H9 (cell line): Measurements from ENCODE around the gene STON2. TPM values are rescaled to one million over a fixed set of nuclear protein-coding genes. Genes with fewer than 3 reads are reported as not detected.

Source experiments
- DNase-seq: peaks from one replicate; pipeline ENCODE4 v3.0.0-alpha.2; 2017
- H2AFZ ChIP-seq: one replicate; pipeline ENCODE4 v1.6.1; 2013; ENCODE audit warnings: mild to moderate bottlenecking, low read length, control low read depth, moderate library complexity
- H2AK5ac ChIP-seq: 2 replicates; pipeline ENCODE4 v1.6.1; 2013; ENCODE audit warnings: low read length, control low read depth, mixed read lengths; ENCODE audit not compliant: insufficient read length
- H2BK120ac ChIP-seq: one replicate; pipeline ENCODE4 v1.6.1; 2013; ENCODE audit warnings: low read depth, mild to moderate bottlenecking, low read length, control low read depth, inconsistent platforms; ENCODE audit not compliant: poor library complexity, severe bottlenecking
- H2BK12ac ChIP-seq: 2 replicates; pipeline ENCODE4 v1.6.1; 2013; ENCODE audit warnings: low read length, control low read depth, mixed read lengths, low read depth; ENCODE audit not compliant: insufficient read length
- H2BK15ac ChIP-seq: 2 replicates; pipeline ENCODE4 v1.6.1; 2013; ENCODE audit warnings: low read depth, low read length, control low read depth
- H2BK20ac ChIP-seq: one replicate; pipeline ENCODE4 v1.6.1; 2013; ENCODE audit warnings: low read depth, mild to moderate bottlenecking, low read length, control low read depth, inconsistent platforms; ENCODE audit not compliant: poor library complexity, severe bottlenecking
- H2BK5ac ChIP-seq: 2 replicates; pipeline ENCODE4 v1.6.1; 2013; ENCODE audit warnings: low read length, control low read depth, mixed read lengths; ENCODE audit not compliant: insufficient read length
- H3K14ac ChIP-seq: 2 replicates; pipeline ENCODE4 v1.6.1; 2013; ENCODE audit warnings: low read length, control low read depth; ENCODE audit not compliant: insufficient read depth
- H3K18ac ChIP-seq: 2 replicates; pipeline ENCODE4 v1.6.1; 2013; ENCODE audit warnings: low read depth, mild to moderate bottlenecking, mixed read lengths, low read length, control low read depth; ENCODE audit not compliant: insufficient read length
- H3K23ac ChIP-seq: 2 replicates; pipeline ENCODE4 v1.6.1; 2013; ENCODE audit warnings: low read length, control low read depth, mixed read lengths, low read depth; ENCODE audit not compliant: insufficient read length
- H3K23me2 ChIP-seq: 2 replicates; pipeline ENCODE4 v1.6.1; 2013; ENCODE audit warnings: low read depth, mild to moderate bottlenecking, mixed read lengths, low read length, control low read depth; ENCODE audit not compliant: insufficient read length, poor library complexity, severe bottlenecking
- H3K27ac ChIP-seq: 2 replicates; pipeline ENCODE4 v1.5.1; 2013; ENCODE audit warnings: low read length, control low read depth, mixed read lengths, low read depth; ENCODE audit not compliant: insufficient read length
- H3K27me3 ChIP-seq: 2 replicates; pipeline ENCODE4 v1.6.1; 2013; ENCODE audit warnings: low read length, control low read depth, inconsistent platforms; ENCODE audit not compliant: insufficient read depth
- H3K4ac ChIP-seq: 2 replicates; pipeline ENCODE4 v1.6.1; 2013; ENCODE audit warnings: low read depth, mild to moderate bottlenecking, control low read depth, inconsistent platforms, low read length, moderate library complexity
- H3K4me1 ChIP-seq: 2 replicates; pipeline ENCODE4 v1.6.1; 2013; ENCODE audit warnings: low read length, control low read depth, inconsistent platforms; ENCODE audit not compliant: insufficient read depth
- H3K4me2 ChIP-seq: 2 replicates; pipeline ENCODE4 v1.6.1; 2013; ENCODE audit warnings: low read length, control low read depth, mixed read lengths; ENCODE audit not compliant: insufficient read length, insufficient read depth
- H3K56ac ChIP-seq: 2 replicates; pipeline ENCODE4 v1.6.1; 2013; ENCODE audit warnings: low read depth, mild to moderate bottlenecking, mixed read lengths, low read length, control low read depth; ENCODE audit not compliant: insufficient read length
- H3K79me1 ChIP-seq: 2 replicates; pipeline ENCODE4 v1.6.1; 2013; ENCODE audit warnings: low read depth, mild to moderate bottlenecking, moderate library complexity, low read length, control low read depth, inconsistent platforms; ENCODE audit not compliant: insufficient read depth, poor library complexity, severe bottlenecking
- H3K79me2 ChIP-seq: 2 replicates; pipeline ENCODE4 v1.6.1; 2013; ENCODE audit warnings: low read length, control low read depth, inconsistent platforms; ENCODE audit not compliant: insufficient read depth
- H3K9ac ChIP-seq: 2 replicates; pipeline ENCODE4 v1.6.1; 2013; ENCODE audit warnings: low read length, control low read depth, mixed read lengths; ENCODE audit not compliant: insufficient read length; ENCODE audit errors: extremely low read depth
- H3K9me3 ChIP-seq: one replicate; pipeline ENCODE4 v1.6.1; 2013; ENCODE audit warnings: low read depth, low read length, inconsistent platforms; ENCODE audit not compliant: control insufficient read depth
- H3T11ph ChIP-seq: one replicate; pipeline ENCODE4 v1.6.1; 2013; ENCODE audit warnings: mild to moderate bottlenecking, low read length, control low read depth, inconsistent platforms
- H4K20me1 ChIP-seq: one replicate; pipeline ENCODE4 v1.6.1; 2013; ENCODE audit not compliant: control insufficient read depth, insufficient read length, insufficient read depth
- H4K5ac ChIP-seq: 2 replicates; pipeline ENCODE4 v1.6.1; 2013; ENCODE audit warnings: low read depth, mild to moderate bottlenecking, mixed read lengths, low read length, control low read depth; ENCODE audit not compliant: insufficient read length
- H4K8ac ChIP-seq: replicated peaks from 2 replicates; pipeline ENCODE4 v1.6.1; 2013; ENCODE audit warnings: low read length, control low read depth, mixed read lengths, low read depth; ENCODE audit not compliant: insufficient read length
- H4K91ac ChIP-seq: 2 replicates; pipeline ENCODE4 v1.6.1; 2013; ENCODE audit warnings: low read depth, mild to moderate bottlenecking, moderate library complexity, mixed read lengths, low read length, control low read depth; ENCODE audit not compliant: insufficient read length
- H3K27ac Mint-ChIP-seq, 3 experiments: 2 replicates in 2 of 3; 3 replicates in 1 of 3; pipeline ENCODE4 v1.8.0; 2020 to 2021; ENCODE audit warnings: mixed read lengths in 3 of 3, mild to moderate bottlenecking in 1 of 3, moderate library complexity in 1 of 3
- H3K27me3 Mint-ChIP-seq: 2 replicates; pipeline ENCODE4 v1.8.0; 2021; ENCODE audit warnings: low read depth, mild to moderate bottlenecking, moderate library complexity, mixed read lengths
- H3K36me3 Mint-ChIP-seq, 3 experiments: 2 replicates in 2 of 3; 3 replicates in 1 of 3; pipeline ENCODE4 v1.8.0; 2020 to 2021; ENCODE audit warnings: low read depth in 3 of 3, mixed read lengths in 3 of 3; ENCODE audit not compliant: insufficient read depth in 1 of 3
- H3K4me1 Mint-ChIP-seq, 2 experiments: 2 replicates each; pipeline ENCODE4 v1.8.0; 2020; ENCODE audit warnings: mixed read lengths in 2 of 2
- H3K4me3 Mint-ChIP-seq, 2 experiments: 2 replicates in 1 of 2; 3 replicates in 1 of 2; pipeline ENCODE4 v1.8.0; 2020 to 2021; ENCODE audit warnings: mild to moderate bottlenecking in 2 of 2, mixed read lengths in 2 of 2, moderate library complexity in 1 of 2
- H3K9me3 Mint-ChIP-seq, 2 experiments: 2 replicates in 1 of 2; 3 replicates in 1 of 2; pipeline ENCODE4 v1.8.0; 2020; ENCODE audit warnings: mild to moderate bottlenecking in 2 of 2, mixed read lengths in 2 of 2, moderate library complexity in 1 of 2
- CTCF ChIP-seq: fragments of 200-600 bp; sonication (generic); conservative IDR thresholded peaks from 3 replicates; pipeline ENCODE4 v1.8.0; 2021; ENCODE audit warnings: antibody characterized with exemption, mild to moderate bottlenecking
- WGBS: extraction: QIAGEN DNeasy Blood & Tissue Kit; methylation state at CpG from one replicate; pipeline ENCODE4 v1.1.7; 2013; ENCODE audit warnings: missing lambda C conversion rate, low lambda C conversion rate, mixed read lengths; ENCODE audit not compliant: insufficient read length; ENCODE audit errors: extremely low coverage; 5-methylcytosine and 5-hydroxymethylcytosine counted together
- total RNA-seq: library from RNA; stranded (reverse); gene quantifications from 2 replicates; pipeline ENCODE4 v1.2.1, GENCODE V29; 2021

STON2 gene
- total RNA-seq, 1 experiment from 2014 or later = 62.9 TPM

DNA sequence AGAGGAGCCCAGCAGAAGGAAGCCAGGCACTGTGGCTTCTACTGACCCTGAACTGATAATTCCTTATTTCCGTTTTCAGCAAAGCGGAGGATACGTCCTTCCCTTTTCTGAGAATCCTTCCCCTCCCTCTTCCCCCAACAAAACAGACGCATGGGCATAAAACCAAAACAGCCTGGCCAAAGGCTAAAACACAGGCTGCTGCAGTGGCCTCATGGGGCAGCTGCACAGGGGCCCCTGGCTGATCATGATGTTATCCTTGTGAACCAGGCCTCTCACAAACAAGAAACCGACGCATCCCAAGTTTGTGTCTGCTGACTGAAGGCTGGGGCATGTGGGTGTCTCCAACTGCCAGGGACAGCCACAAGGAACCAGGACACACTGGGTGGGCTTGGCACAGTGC is 23.4 kb upstream of the STON2 start:
- no peak overlapping the region for H3K23ac ChIP-seq
- H2BK5ac ChIP-seq = no peak overlapping the region
- H3K79me2 ChIP-seq = peaks cover 5% of the 10 kb centered on the region; the same call in 1 of the 2 replicates
- no CpG with 5 or more reads among the region's 6 CpGs for WGBS
- H3K79me1 ChIP-seq = no peaks in the 10 kb centered on the region
- H4K91ac ChIP-seq = no peak overlapping the region
- Mint-ChIP-seq H3K4me3 (no peak overlapping the region; a peak in 1 of 5 replicates), H3K9me3 (peaks cover 0 to 4% of the 10 kb centered on the region in 2 experiments; a peak in 4 of 5 replicates), H3K36me3 (peaks cover 27 to 55% (median 47%) of the 10 kb centered on the region in 3 experiments), H3K4me1 (peaks cover 11 to 16% of the 10 kb centered on the region in 2 experiments), H3K27ac (0 out of 7 replicates have a peak overlapping the region, but pooled peaks of 1 of the 3 experiments have one; percentile 10), H3K27me3 (no peaks in the 10 kb centered on the region)
- no peaks in the 10 kb centered on the region for H4K20me1 ChIP-seq
- H2BK120ac ChIP-seq = no peak overlapping the region
- no peaks in the 10 kb centered on the region for H3K23me2 ChIP-seq
- H3K27ac ChIP-seq = no peak overlapping the region
- no peak overlapping the region for H4K8ac ChIP-seq
- H3K14ac ChIP-seq = no peak overlapping the region
- no peaks in the 10 kb centered on the region for H3K9me3 ChIP-seq
- H3T11ph ChIP-seq = no peak overlapping the region
- H2BK12ac ChIP-seq = no peak overlapping the region
- no peak overlapping the region for H3K18ac ChIP-seq
- no peak overlapping the region for H3K4ac ChIP-seq
- no peak overlapping the region for H2AK5ac ChIP-seq
- no peaks in the 10 kb centered on the region; the same call in 1 of the 2 replicates for H3K4me1 ChIP-seq
- H3K56ac ChIP-seq = no peak overlapping the region
- H2BK20ac ChIP-seq = no peak overlapping the region
- no peak overlapping the region for H2BK15ac ChIP-seq
- H3K4me2 ChIP-seq = no peak overlapping the region
- H3K9ac ChIP-seq = no peak overlapping the region
- H3K27me3 ChIP-seq = no peaks in the 10 kb centered on the region
- H4K5ac ChIP-seq = no peak overlapping the region
- no peak for TF ChIP-seq CTCF
- DNase-seq = no peak
- H2AFZ ChIP-seq = no peak overlapping the region
